Activated CD8-positive, alpha-beta T cell treated with anti-CD3 and anti-CD28 coated beads for 36 hours (primary cell): ENCODE measurements around the gene PM20D1. TPM values are rescaled to one million over a fixed set of nuclear protein-coding genes. Genes with fewer than 3 reads are reported as not detected.

Experiments
- ATAC-seq: fragments of 200-7000 bp; cut with Tn5 transposase; one replicate; pipeline ENCODE4 v1.10.0; 2021; ENCODE audit warnings: mild to moderate bottlenecking, moderate library complexity
- CTCF ChIA-PET: fragments of 350-600 bp; sonication (Branson Sonifier 250); formaldehyde crosslinking; loops from one replicate; lab custom pipeline; 2021; ENCODE audit warnings: antibody characterized with exemption; lab: Charles Lee
- POLR2A ChIA-PET: fragments of 350-600 bp; sonication (Branson Sonifier 250); formaldehyde crosslinking; loops from one replicate; lab custom pipeline; 2021; ENCODE audit warnings: antibody characterized with exemption; lab: Charles Lee
- DNase-seq: peaks from one replicate; pipeline ENCODE4 v3.0.0-alpha.2; 2020
- H3K27ac Mint-ChIP-seq: one replicate; pipeline ENCODE4 v1.8.0; 2021; ENCODE audit warnings: mild to moderate bottlenecking, mixed read lengths
- H3K27me3 Mint-ChIP-seq: one replicate; pipeline ENCODE4 v1.8.0; 2021; ENCODE audit warnings: mixed read lengths
- H3K36me3 Mint-ChIP-seq: one replicate; pipeline ENCODE4 v1.8.0; 2021; ENCODE audit warnings: low read depth, mixed read lengths
- H3K4me1 Mint-ChIP-seq: one replicate; pipeline ENCODE4 v1.8.0; 2021; ENCODE audit warnings: low read depth, mixed read lengths
- H3K4me3 Mint-ChIP-seq: one replicate; pipeline ENCODE4 v1.8.0; 2021; ENCODE audit warnings: mild to moderate bottlenecking, moderate library complexity, mixed read lengths
- H3K9me3 Mint-ChIP-seq: one replicate; pipeline ENCODE4 v1.8.0; 2021; ENCODE audit warnings: mixed read lengths
- intact Hi-C: fragments of 100-400 bp; cut with micrococcal nuclease; formaldehyde crosslinking; loops from one replicate; pipeline ENCODE4 v1.10.0; 2022
- total RNA-seq, 2 experiments: library from RNA; stranded (reverse); gene quantifications; one replicate each; pipeline ENCODE4 v1.2.3, GENCODE V29; 2021
- TF ChIP-seq, protein P1 (sequence below): fragments of 200-600 bp; IDR thresholded peaks from one replicate; pipeline ENCODE4 v1.8.0; 2022; ENCODE audit warnings: antibody characterized with exemption, mild to moderate bottlenecking

Gene PM20D1
- total RNA-seq, 2 experiments from 2014 or later = 0.22 to 0.29 TPM

DNA sequence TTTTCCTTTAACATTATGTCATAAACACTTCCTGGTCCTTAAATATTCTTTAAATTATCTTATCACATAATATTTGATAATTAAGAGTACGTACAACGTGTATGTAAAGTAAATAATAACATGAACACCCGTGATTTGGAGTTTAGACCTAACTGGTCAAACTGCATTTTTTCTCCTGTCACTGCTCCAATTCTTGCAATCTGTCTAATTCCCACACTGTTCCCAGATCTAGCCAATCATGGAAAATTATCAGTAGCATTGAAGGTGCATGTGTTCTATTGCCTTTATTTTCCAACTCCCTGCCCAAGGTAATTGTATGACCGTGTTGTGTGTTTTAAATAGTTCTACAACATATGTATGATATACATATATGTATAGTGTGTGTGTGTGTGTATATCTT, 2.1 kb upstream of the PM20D1 start:
- H3K27ac Mint-ChIP-seq = no peak overlapping the region
- no peak overlapping the region for H3K4me3 Mint-ChIP-seq
- CTCF ChIA-PET = no interaction called here
- POLR2A ChIA-PET = no interaction called here
- H3K36me3 Mint-ChIP-seq = peaks cover 14% of the 10 kb centered on the region
- DNase-seq (no peak), ATAC-seq (no peak)
- peaks cover 10% of the 10 kb centered on the region for H3K9me3 Mint-ChIP-seq
- H3K4me1 Mint-ChIP-seq = peaks cover 18% of the 10 kb centered on the region
- intact Hi-C loops = no loop called here
- TF ChIP-seq, protein P1, sequence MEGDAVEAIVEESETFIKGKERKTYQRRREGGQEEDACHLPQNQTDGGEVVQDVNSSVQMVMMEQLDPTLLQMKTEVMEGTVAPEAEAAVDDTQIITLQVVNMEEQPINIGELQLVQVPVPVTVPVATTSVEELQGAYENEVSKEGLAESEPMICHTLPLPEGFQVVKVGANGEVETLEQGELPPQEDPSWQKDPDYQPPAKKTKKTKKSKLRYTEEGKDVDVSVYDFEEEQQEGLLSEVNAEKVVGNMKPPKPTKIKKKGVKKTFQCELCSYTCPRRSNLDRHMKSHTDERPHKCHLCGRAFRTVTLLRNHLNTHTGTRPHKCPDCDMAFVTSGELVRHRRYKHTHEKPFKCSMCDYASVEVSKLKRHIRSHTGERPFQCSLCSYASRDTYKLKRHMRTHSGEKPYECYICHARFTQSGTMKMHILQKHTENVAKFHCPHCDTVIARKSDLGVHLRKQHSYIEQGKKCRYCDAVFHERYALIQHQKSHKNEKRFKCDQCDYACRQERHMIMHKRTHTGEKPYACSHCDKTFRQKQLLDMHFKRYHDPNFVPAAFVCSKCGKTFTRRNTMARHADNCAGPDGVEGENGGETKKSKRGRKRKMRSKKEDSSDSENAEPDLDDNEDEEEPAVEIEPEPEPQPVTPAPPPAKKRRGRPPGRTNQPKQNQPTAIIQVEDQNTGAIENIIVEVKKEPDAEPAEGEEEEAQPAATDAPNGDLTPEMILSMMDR = no peak
- H3K27me3 Mint-ChIP-seq = no peaks in the 10 kb centered on the region

DNA sequence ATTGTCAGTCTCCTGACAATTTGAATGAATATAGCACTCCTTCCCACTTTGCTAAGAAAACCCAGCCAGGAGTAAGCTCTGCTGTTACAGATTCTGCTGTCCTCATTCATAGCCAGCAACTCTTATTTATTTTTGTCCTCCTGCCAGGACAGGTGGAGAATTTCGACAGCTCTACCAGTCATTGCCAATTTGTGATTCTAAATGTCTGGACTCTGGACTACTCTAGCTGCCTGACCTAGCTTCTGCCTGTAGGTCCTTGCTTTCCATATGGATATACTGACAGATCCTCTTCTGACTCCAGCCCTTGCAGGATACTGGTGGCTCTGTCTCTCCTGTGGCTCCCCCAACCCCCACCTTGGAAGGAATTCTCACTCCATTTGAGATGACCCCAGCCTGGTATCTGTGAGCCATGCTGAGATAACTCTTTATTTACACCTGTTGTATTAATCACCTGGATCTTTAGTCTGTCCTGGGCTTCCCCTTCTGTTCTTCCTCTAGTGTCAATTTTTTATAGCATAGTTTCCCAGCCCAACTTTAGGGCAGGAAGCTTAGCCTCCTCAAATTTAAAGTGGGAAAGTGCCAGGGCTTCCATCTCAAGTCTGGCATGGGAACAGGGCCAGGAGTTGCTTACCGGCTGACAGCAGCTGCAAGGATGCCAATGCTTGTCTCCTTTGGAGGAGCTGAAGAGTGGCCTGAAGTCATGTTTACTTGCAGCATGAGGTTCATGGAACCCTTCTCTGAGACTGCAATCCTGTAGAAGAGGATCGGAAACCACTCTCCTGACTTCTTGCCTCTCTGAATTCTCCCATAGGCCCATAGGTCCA, 6.7 kb downstream of the PM20D1 start:
- ChIA-PET CTCF (interaction anchor here (0.7 kb wide), 1 partner anchor 51 kb away, joined by 4 read pairs; no protein-coding TSS in a partner anchor), POLR2A (no interaction called here)
- H3K27ac Mint-ChIP-seq = no peak overlapping the region
- no peaks in the 10 kb centered on the region for H3K36me3 Mint-ChIP-seq
- H3K4me3 Mint-ChIP-seq = no peak overlapping the region
- TF ChIP-seq, protein P1 = no peak
- intact Hi-C loops = no loop called here
- DNase-seq = no peak
- no peak for ATAC-seq
- peaks cover 9% of the 10 kb centered on the region for H3K4me1 Mint-ChIP-seq
- H3K27me3 Mint-ChIP-seq = no peaks in the 10 kb centered on the region
- no peaks in the 10 kb centered on the region for H3K9me3 Mint-ChIP-seq

DNA sequence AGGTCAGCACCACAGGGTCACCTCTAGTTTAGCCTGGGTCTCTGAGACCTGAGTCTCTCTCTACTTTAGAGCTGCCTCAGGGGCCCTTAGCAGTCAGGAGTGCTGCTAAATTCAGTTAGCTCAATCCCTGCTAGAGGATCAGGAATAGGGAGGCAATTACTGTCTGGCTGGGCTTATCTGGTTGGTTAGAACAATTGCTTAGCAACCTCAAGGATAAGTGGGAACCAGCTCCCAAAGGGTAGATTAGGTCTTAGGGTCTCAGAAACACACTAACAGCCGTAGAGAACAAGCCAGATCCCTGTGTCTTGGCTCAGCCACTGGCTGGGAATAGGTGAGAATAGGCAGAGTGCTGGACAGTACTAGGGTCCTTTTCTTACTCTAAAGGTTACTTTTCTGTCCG, 7.7 kb downstream of the PM20D1 start:
- DNase-seq = no peak
- Mint-ChIP-seq H3K27ac (no peak overlapping the region), H3K27me3 (no peaks in the 10 kb centered on the region), H3K4me1 (peaks cover 2% of the 10 kb centered on the region), H3K4me3 (no peak overlapping the region), H3K36me3 (no peaks in the 10 kb centered on the region), H3K9me3 (no peaks in the 10 kb centered on the region)
- ATAC-seq = no peak
- TF ChIP-seq, protein P1 = no peak
- intact Hi-C loops = no loop called here
- ChIA-PET CTCF (interaction anchor here (1.1 kb wide), 1 partner anchor 188 kb away, joined by 3 read pairs; no protein-coding TSS in a partner anchor), POLR2A (no interaction called here)

GRCh38 chr1:205840146-205840923, 9.6 kb downstream of the PM20D1 start:
- CTCF ChIA-PET = no interaction called here
- TF ChIP-seq, protein P1 = no peak
- POLR2A ChIA-PET = no interaction called here
- Mint-ChIP-seq H3K27ac (no peak overlapping the region), H3K36me3 (no peaks in the 10 kb centered on the region), H3K9me3 (no peaks in the 10 kb centered on the region), H3K4me3 (no peak overlapping the region), H3K4me1 (peaks cover 2% of the 10 kb centered on the region), H3K27me3 (no peaks in the 10 kb centered on the region)
- intact Hi-C loops = no loop called here
- no peak for DNase-seq
- no peak for ATAC-seq
